GM12891 (cell line): ENCODE results near the gene TEX2.

Experiments used
- POLR2A ChIP-seq: IDR thresholded peaks from 2 replicates; pipeline ENCODE4 v1.6.1; 2011; ENCODE audit warnings: low read depth, low read length, control low read depth
- POLR2AphosphoS5 ChIP-seq: IDR thresholded peaks from 2 replicates; pipeline ENCODE4 v1.6.1; 2011; ENCODE audit warnings: low read depth, low read length, control low read depth
- POU2F2 ChIP-seq: IDR thresholded peaks from 2 replicates; pipeline ENCODE4 v1.6.1; 2011; ENCODE audit warnings: low read depth, mild to moderate bottlenecking, control low read depth, low read length, moderate library complexity
- TAF1 ChIP-seq: IDR thresholded peaks from 2 replicates; pipeline ENCODE4 v1.6.1; 2011; ENCODE audit warnings: low read depth, low read length, control low read depth

DNA sequence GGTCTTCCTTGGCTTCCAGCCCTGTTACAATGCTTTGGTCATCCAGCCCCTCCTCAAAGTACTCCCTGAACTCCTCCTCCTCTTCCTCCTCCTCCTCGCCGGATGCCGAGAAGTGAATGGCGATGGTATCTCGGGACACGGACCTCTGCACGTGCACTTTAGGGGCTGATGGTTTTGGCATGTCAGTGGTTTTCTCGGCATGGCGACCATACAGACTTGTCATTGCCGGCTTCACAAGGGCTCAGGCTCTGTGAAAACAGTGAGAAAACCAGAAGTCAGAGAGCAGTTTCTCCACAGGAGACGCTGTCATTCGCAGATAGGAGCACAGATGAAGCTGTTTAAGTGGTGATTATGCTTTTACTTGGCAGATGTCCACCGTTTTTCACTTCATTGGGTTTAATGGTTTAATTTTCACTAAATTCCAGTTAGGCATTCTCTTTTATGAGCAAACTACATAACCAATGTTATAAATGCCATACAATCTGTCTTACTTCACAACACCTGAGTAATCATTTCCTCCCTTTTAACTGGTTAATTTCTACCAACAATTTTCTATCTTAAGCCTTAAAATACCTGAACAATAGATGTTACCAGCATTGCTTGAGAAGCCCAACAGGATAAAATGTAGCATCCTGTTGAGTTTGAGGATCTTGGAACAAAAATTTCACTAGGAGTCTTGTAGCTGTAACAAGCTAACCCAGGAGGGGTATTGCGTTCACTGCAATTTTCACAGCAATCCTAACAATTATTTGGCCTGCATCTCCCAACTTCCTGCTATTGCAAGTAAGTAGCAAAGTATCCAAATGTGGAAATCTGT is 48.9 kb downstream of the TEX2 start:
- TF ChIP-seq POLR2AphosphoS5 (no peak), POLR2A (no peak), TAF1 (no peak), POU2F2 (no peak)
